DND-41 (cell line): ENCODE results near the gene NFKBIZ.

Source experiments
- ATAC-seq: fragments of 200-7000 bp; cut with Tn5 transposase; 3 replicates; pipeline ENCODE4 v1.9.1; 2021; ENCODE audit warnings: low read depth; ENCODE audit not compliant: insufficient read depth
- DNase-seq: peaks from one replicate; pipeline ENCODE4 v3.0.0-alpha.2; 2020
- H2AFZ ChIP-seq: 2 replicates; pipeline ENCODE4 v1.6.0; 2012; ENCODE audit warnings: low read depth, low read length
- H3K27ac ChIP-seq: 2 replicates; pipeline ENCODE4 v1.5.1; 2012; ENCODE audit warnings: low read length, inconsistent platforms
- H3K27me3 ChIP-seq: fragments of 200-600 bp; sonication (generic); 2 replicates; pipeline ENCODE4 v1.6.0; 2012; ENCODE audit warnings: low read length, mild to moderate bottlenecking, inconsistent platforms; ENCODE audit not compliant: insufficient read depth, poor library complexity
- H3K36me3 ChIP-seq: 2 replicates; pipeline ENCODE4 v1.5.1; 2012; ENCODE audit warnings: low read length, inconsistent platforms; ENCODE audit not compliant: insufficient read depth
- H3K4me1 ChIP-seq: 2 replicates; pipeline ENCODE4 v1.5.1; 2012; ENCODE audit warnings: mild to moderate bottlenecking, low read length; ENCODE audit not compliant: insufficient read depth
- H3K4me2 ChIP-seq: 2 replicates; pipeline ENCODE4 v1.6.0; 2012; ENCODE audit warnings: mild to moderate bottlenecking, moderate library complexity, low read length, inconsistent platforms; ENCODE audit not compliant: insufficient read depth
- H3K4me3 ChIP-seq, 2 experiments: fragments of 200-600 bp in 1 of 2; shearing (Covaris generic) in 1 of 2; 2 replicates each; pipeline ENCODE4 v1.5.1; 2012 to 2016; ENCODE audit warnings: inconsistent platforms in 2 of 2, low read length in 2 of 2, mild to moderate bottlenecking in 2 of 2, low read depth in 1 of 2, moderate library complexity in 1 of 2
- H3K79me2 ChIP-seq: 2 replicates; pipeline ENCODE4 v1.6.0; 2012; ENCODE audit warnings: low read length, inconsistent platforms; ENCODE audit not compliant: insufficient read depth
- H3K9ac ChIP-seq: 2 replicates; pipeline ENCODE4 v1.6.0; 2012; ENCODE audit warnings: low read depth, mild to moderate bottlenecking, inconsistent platforms, low read length, moderate library complexity
- H3K9me3 ChIP-seq: 2 replicates; pipeline ENCODE4 v1.5.1; 2012; ENCODE audit warnings: low read length, moderate library complexity, mild to moderate bottlenecking, inconsistent platforms; ENCODE audit not compliant: insufficient read depth, severe bottlenecking
- H4K20me1 ChIP-seq: 2 replicates; pipeline ENCODE4 v1.6.0; 2012; ENCODE audit warnings: low read length; ENCODE audit not compliant: insufficient read depth
- CTCF ChIP-seq: IDR thresholded peaks from 2 replicates; pipeline ENCODE4 v1.5.1; 2012; ENCODE audit warnings: borderline replicate concordance, low read length, moderate library complexity, mild to moderate bottlenecking; ENCODE audit not compliant: poor library complexity, severe bottlenecking; ENCODE audit errors: extremely low read depth
- EZH2 ChIP-seq: IDR thresholded peaks from 3 replicates; pipeline ENCODE4 v1.6.1; 2012; ENCODE audit warnings: borderline replicate concordance, low read depth, mild to moderate bottlenecking, moderate library complexity, low read length, inconsistent platforms; ENCODE audit not compliant: severe bottlenecking

NFKBIZ gene

GRCh38 chr3:101825904-101826445 is 23.3 kb upstream of the NFKBIZ start:
- Histone ChIP-seq H4K20me1 (no peaks in the 10 kb centered on the region), H3K27me3 (no peaks in the 10 kb centered on the region), H3K27ac (no peak overlapping the region), H2AFZ (no peak overlapping the region), H3K4me1 (peaks cover 7% of the 10 kb centered on the region; the same call in 1 of the 2 replicates), H3K36me3 (peaks cover 13% of the 10 kb centered on the region; the same call in 1 of the 2 replicates), H3K9me3 (no peaks in the 10 kb centered on the region), H3K4me3 (no peak overlapping the region), H3K79me2 (no peaks in the 10 kb centered on the region), H3K9ac (no peak overlapping the region), H3K4me2 (no peak overlapping the region)
- TF ChIP-seq EZH2: no peak
- TF ChIP-seq CTCF: no peak
- ATAC-seq (no peak), DNase-seq (no peak)

- H3K9me3 ChIP-seq: no peaks in the 10 kb centered on the region
- ATAC-seq (peak; percentile 97), DNase-seq (peak; percentile 71)
- H2AFZ ChIP-seq: peak overlapping the region; percentile 46; the same call in 1 of the 2 replicates
- peak overlapping the region; percentile 22 for H3K9ac ChIP-seq
- H3K27me3 ChIP-seq: no peaks in the 10 kb centered on the region
- no peaks in the 10 kb centered on the region for H4K20me1 ChIP-seq
- H3K27ac ChIP-seq: peak overlapping the region; percentile 45; the same call in 1 of the 2 replicates
- peak overlapping the region; percentile 48 for H3K4me2 ChIP-seq
- no peaks in the 10 kb centered on the region; the same call in 1 of the 2 replicates for H3K36me3 ChIP-seq
- peak overlapping the region in 1 of 2 experiments; percentile 40; a peak in 2 of 4 replicates for H3K4me3 ChIP-seq
- H3K4me1 ChIP-seq: peaks cover 7% of the 10 kb centered on the region; the same call in 1 of the 2 replicates
- no peaks in the 10 kb centered on the region for H3K79me2 ChIP-seq
- TF ChIP-seq EZH2 (no peak), CTCF (no peak)
Measured at GRCh38 chr3:101827211-101828174, 21.8 kb upstream of the NFKBIZ start.

DNA sequence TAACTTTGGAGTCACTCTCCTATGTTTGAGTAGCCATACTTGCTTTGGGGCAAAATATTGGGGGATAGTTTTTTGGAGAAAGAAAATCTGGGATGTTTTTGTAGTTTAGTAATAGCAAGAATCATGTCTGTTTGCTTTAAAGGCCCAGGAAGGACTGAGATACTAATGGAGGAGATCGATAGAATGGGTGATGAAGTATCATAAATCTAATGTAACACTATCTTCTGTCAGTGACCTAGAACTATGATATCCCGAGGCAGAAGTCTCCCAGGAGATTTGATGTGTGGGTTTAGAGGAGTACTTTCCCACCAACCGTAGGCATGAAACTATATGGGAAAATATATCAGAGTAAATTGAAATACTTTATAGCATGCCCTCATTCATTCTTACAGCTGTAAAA is 21.0 kb upstream of the NFKBIZ start:
- TF ChIP-seq CTCF (no peak), EZH2 (no peak)
- no peak for DNase-seq
- Histone ChIP-seq H3K27me3 (no peaks in the 10 kb centered on the region), H3K9me3 (no peaks in the 10 kb centered on the region), H4K20me1 (no peaks in the 10 kb centered on the region), H3K27ac (no peak overlapping the region), H3K4me2 (peak overlapping the region; percentile 48), H3K4me3 (no peak overlapping the region), H3K9ac (peak overlapping the region; percentile 22; the same call in 1 of the 2 replicates), H2AFZ (no peak overlapping the region), H3K79me2 (no peaks in the 10 kb centered on the region), H3K4me1 (peaks cover 7% of the 10 kb centered on the region; the same call in 1 of the 2 replicates), H3K36me3 (no peaks in the 10 kb centered on the region; the same call in 1 of the 2 replicates)
- ATAC-seq: no peak
